ENCODE data around the gene SPAG5. TPM values are rescaled to one million over a fixed set of nuclear protein-coding genes. Genes with fewer than 3 reads are reported as not detected.

SPAG5 gene
- total RNA-seq, 1 donor from 2014 or later = 15.6 TPM

DNA sequence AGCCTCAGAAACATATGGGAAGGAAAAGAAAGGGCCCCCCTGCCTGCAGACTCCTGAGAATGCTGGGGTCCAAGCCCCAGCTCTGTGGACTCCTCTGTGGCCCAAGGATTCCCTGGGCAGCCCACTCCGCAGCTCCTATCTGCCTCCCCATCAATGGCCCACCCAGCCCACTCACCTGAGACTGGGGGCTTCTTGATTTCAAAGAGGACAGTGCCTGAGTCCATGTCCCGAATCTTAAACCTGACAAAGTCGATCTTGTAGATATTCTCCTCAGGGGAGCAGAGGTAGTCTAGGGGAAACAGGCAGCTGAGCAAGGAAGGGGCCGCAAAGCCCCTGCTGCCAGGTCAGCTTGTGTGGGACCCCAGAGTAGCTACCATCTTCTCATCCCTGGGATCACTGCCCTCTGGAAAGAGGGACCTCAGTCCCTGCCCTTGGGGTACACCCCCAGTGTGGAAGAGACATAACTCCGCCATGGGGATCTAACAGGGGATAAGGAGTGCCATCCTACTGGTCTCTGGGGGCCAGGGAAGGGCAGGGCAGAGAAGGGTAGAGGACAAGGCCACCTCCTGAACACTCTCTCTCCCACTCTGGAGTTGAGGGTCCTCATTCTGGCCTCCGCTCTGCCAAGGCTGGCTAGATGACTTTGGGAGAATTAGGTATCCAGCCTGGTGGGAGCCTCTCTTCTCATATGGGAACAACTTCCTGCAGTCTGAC, 50.3 kb downstream of the SPAG5 start:
- Mint-ChIP-seq H3K27me3 (ENCODE audit: unreplicated experiment) (no peaks in the 10 kb centered on the region), H3K9me3 (ENCODE audit: unreplicated experiment) (no peaks in the 10 kb centered on the region), H3K36me3 (ENCODE audit: unreplicated experiment) (peaks cover under 1% of the 10 kb centered on the region), H3K27ac (ENCODE audit: unreplicated experiment) (no peak overlapping the region), H3K4me3 (ENCODE audit: unreplicated experiment) (no peak overlapping the region), H3K4me1 (ENCODE audit: unreplicated experiment) (peaks cover 21% of the 10 kb centered on the region)
- peak; percentile 3 for TF ChIP-seq CTCF (IDR thresholded peaks at IDR 0.05)
- DNase-seq (ENCODE audit: extremely low spot score, unreplicated experiment) = no peak

DNA sequence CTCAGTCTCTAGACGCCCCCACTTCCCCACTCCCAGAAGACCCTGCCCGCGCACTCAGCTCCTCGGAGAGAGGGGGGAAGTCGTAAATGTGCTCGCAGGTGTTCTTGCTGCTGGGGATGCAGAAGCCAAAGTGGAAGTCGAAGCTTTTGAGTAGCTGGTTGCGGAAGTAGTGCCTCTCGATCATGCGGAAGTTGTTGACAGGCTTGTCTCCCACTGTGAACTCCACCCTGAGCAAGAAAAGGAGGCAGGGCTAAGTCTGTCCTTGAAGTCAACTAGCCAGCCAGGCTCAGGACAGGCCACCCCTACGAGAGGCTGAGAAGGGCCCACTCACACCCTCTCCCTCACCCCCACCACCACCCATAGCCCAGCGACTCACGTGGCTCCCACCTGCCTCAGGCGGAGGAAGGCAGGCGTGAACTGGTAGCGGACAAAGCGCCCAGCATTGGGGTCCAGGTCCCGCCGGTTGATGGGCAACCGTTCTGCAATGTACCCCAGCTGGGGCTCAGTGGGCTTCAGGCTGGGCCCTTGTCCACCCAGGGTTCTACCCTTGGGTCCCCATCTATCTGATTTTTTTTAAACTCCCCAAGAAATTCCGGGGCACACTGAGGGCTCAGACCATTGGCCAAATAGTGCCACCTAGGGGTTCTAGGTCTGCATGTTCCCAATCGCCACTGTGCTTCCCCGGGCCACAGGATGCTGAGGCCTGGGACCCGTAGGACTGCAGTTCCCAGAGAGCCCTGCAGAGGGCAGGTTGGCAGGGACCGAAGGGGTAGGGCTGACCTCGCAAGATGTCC, 51.0 kb downstream of the SPAG5 start:
- H3K27ac Mint-ChIP-seq (ENCODE audit: unreplicated experiment) = no peak overlapping the region
- peak; percentile 92 for DNase-seq (ENCODE audit: extremely low spot score, unreplicated experiment)
- peaks cover 20% of the 10 kb centered on the region for H3K4me1 Mint-ChIP-seq (ENCODE audit: unreplicated experiment)
- no peaks in the 10 kb centered on the region for H3K27me3 Mint-ChIP-seq (ENCODE audit: unreplicated experiment)
- no peaks in the 10 kb centered on the region for H3K36me3 Mint-ChIP-seq (ENCODE audit: unreplicated experiment)
- no peak overlapping the region for H3K4me3 Mint-ChIP-seq (ENCODE audit: unreplicated experiment)
- H3K9me3 Mint-ChIP-seq (ENCODE audit: unreplicated experiment) = no peaks in the 10 kb centered on the region
- peak; percentile 80 for TF ChIP-seq CTCF (IDR thresholded peaks at IDR 0.05)

- H3K27me3 Mint-ChIP-seq (ENCODE audit: unreplicated experiment) = no peaks in the 10 kb centered on the region
- H3K9me3 Mint-ChIP-seq (ENCODE audit: unreplicated experiment) = no peaks in the 10 kb centered on the region
- no peak for TF ChIP-seq CTCF (IDR thresholded peaks at IDR 0.05)
- H3K27ac Mint-ChIP-seq (ENCODE audit: unreplicated experiment) = no peak overlapping the region
- H3K36me3 Mint-ChIP-seq (ENCODE audit: unreplicated experiment) = no peaks in the 10 kb centered on the region
- peaks cover 19% of the 10 kb centered on the region for H3K4me1 Mint-ChIP-seq (ENCODE audit: unreplicated experiment)
- no peak for DNase-seq (ENCODE audit: extremely low spot score, unreplicated experiment)
- H3K4me3 Mint-ChIP-seq (ENCODE audit: unreplicated experiment) = no peak overlapping the region
Observed at GRCh38 chr17:28547096-28547622, 51.7 kb downstream of the SPAG5 start.

DNA sequence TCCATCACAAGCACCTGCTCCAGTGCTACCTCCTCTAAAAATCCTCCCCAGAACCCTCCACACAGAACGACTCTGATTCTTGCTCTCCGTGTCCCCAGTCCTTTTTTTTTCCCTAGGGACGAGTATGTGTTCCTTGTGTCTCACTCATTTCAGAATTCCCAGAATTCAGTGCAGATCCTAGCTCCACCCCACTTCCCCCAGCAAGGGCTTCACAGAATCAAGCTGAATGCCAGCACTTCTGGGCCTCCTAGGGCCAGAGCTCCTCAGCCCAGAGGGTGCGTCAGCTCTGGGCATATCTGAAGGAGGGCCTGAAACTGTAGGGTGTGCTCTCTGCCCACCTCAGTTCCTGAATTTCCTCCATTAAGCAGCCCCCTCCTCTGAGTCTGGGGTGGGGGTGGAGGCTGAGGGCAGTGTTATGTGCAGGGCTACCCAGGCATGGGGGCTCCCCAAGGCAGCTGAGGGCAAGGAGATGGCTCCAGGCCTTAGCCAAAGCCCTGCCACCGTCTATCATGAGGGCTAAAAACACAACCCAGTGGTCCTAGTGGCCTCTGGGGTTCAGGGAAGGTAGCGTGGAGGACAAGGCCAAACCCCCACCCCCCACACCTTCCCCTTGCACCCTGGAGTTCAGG, 52.9 kb downstream of the SPAG5 start:
- H3K27ac Mint-ChIP-seq (ENCODE audit: unreplicated experiment) = no peak overlapping the region
- no peak overlapping the region for H3K4me3 Mint-ChIP-seq (ENCODE audit: unreplicated experiment)
- TF ChIP-seq CTCF (IDR thresholded peaks at IDR 0.05) = no peak
- H3K27me3 Mint-ChIP-seq (ENCODE audit: unreplicated experiment) = no peaks in the 10 kb centered on the region
- H3K36me3 Mint-ChIP-seq (ENCODE audit: unreplicated experiment) = no peaks in the 10 kb centered on the region
- peaks cover 8% of the 10 kb centered on the region for H3K4me1 Mint-ChIP-seq (ENCODE audit: unreplicated experiment)
- H3K9me3 Mint-ChIP-seq (ENCODE audit: unreplicated experiment) = no peaks in the 10 kb centered on the region
- DNase-seq (ENCODE audit: extremely low spot score, unreplicated experiment) = no peak

DNA sequence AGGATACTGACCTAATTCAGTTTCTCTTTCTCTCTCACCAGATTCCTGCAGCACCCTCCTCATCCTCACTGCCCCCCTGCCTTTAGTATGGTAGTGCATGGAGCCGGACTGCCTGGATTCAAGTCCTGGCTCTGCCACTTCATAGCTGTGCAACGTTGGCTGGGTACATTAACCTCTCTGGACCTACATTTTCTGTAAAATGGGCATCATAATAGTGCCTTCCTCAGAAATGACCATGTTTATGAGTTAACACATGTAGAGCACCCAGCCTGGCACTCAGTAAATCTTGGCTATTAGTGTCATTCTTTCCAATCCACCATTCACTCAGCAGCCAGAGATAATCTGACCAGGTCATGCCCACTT, 53.7 kb downstream of the SPAG5 start:
- no peaks in the 10 kb centered on the region for H3K27me3 Mint-ChIP-seq (ENCODE audit: unreplicated experiment)
- no peak overlapping the region for H3K27ac Mint-ChIP-seq (ENCODE audit: unreplicated experiment)
- no peak for DNase-seq (ENCODE audit: extremely low spot score, unreplicated experiment)
- no peak for TF ChIP-seq CTCF (IDR thresholded peaks at IDR 0.05)
- H3K4me1 Mint-ChIP-seq (ENCODE audit: unreplicated experiment) = peaks cover 8% of the 10 kb centered on the region
- H3K4me3 Mint-ChIP-seq (ENCODE audit: unreplicated experiment) = no peak overlapping the region
- H3K36me3 Mint-ChIP-seq (ENCODE audit: unreplicated experiment) = no peaks in the 10 kb centered on the region
- H3K9me3 Mint-ChIP-seq (ENCODE audit: unreplicated experiment) = no peaks in the 10 kb centered on the region
